Endothelial cell of umbilical vein (primary cell): ENCODE data around the gene SAP130. TPM values are rescaled to one million over a fixed set of nuclear protein-coding genes. Genes with fewer than 3 reads are reported as not detected.

Experiments
- BruUV-seq: library from RNA; stranded (reverse); fragments of 400-500 nt; replicated peaks from 2 replicates; lab custom pipeline; 2021; lab: Mats Ljungman, UMichigan
- CTCF ChIA-PET: fragments of 300-600, 350-600 bp; sonication (Branson Sonifier 250); formaldehyde crosslinking; loops from one replicate; lab custom pipeline; 2021; ENCODE audit warnings: antibody characterized with exemption, inconsistent platforms; lab: Charles Lee
- POLR2A ChIA-PET: fragments of 300-600, 350-600 bp; sonication (Branson Sonifier 250); formaldehyde crosslinking; loops from one replicate; lab custom pipeline; 2021; ENCODE audit warnings: antibody characterized with exemption, inconsistent platforms; lab: Charles Lee
- DNase-seq: peaks from one replicate; pipeline ENCODE4 v3.0.0-alpha.2; 2011; ENCODE audit warnings: low read depth, low spot score
- FAIRE-seq: peaks from 2 replicates; lab custom pipeline; 2011; peaks lifted over from hg19 to GRCh38; lab: Jason Lieb, UNC
- H2AFZ ChIP-seq: 2 replicates; pipeline ENCODE4 v1.6.0; 2012; ENCODE audit warnings: low read depth, low read length, control low read depth, inconsistent platforms
- H3K27ac ChIP-seq: 2 replicates; pipeline ENCODE4 v1.5.1; 2011; ENCODE audit warnings: low read depth, mild to moderate bottlenecking, control low read depth, low read length, moderate library complexity; ENCODE audit not compliant: insufficient read depth
- H3K27me3 ChIP-seq, 2 experiments: 2 replicates each; pipeline versions ENCODE4 v1.6.0 to v1.6.1; 2011; ENCODE audit warnings: low read length in 2 of 2, mixed read lengths in 1 of 2; ENCODE audit not compliant: control insufficient read depth in 2 of 2, insufficient read depth in 2 of 2
- H3K36me3 ChIP-seq, 2 experiments: 2 replicates in 1 of 2; 3 replicates in 1 of 2; pipeline ENCODE4 v1.5.1; 2011; ENCODE audit warnings: low read length in 2 of 2, mild to moderate bottlenecking in 1 of 2, moderate library complexity in 1 of 2; ENCODE audit not compliant: control insufficient read depth in 2 of 2, insufficient read depth in 2 of 2; ENCODE audit errors: extremely low read depth in 1 of 2
- H3K4me1 ChIP-seq: 3 replicates; pipeline ENCODE4 v1.5.1; 2011; ENCODE audit warnings: mild to moderate bottlenecking, low read length; ENCODE audit not compliant: control insufficient read depth, insufficient read depth; ENCODE audit errors: extremely low read depth
- H3K4me2 ChIP-seq: 2 replicates; pipeline ENCODE4 v1.6.1; 2011; ENCODE audit warnings: low read length, control low read depth, mixed read lengths; ENCODE audit not compliant: insufficient read depth
- H3K4me3 ChIP-seq, 3 experiments: fragments of 200-600 bp in 1 of 3; sonication (generic), shearing (Covaris generic) in 1 of 3; replicated peaks in 1 of 3; 2 replicates each; pipeline ENCODE4 v1.5.1; 2011 to 2016; ENCODE audit warnings: control low read depth in 3 of 3, low read length in 3 of 3, mild to moderate bottlenecking in 2 of 3, inconsistent platforms in 1 of 3, low read depth in 1 of 3, moderate library complexity in 1 of 3; ENCODE audit not compliant: insufficient read depth in 1 of 3
- H3K79me2 ChIP-seq: 2 replicates; pipeline ENCODE4 v1.6.0; 2012; ENCODE audit warnings: low read length, inconsistent platforms; ENCODE audit not compliant: control insufficient read depth, insufficient read depth
- H3K9ac ChIP-seq: replicated peaks from 2 replicates; pipeline ENCODE3; 2011; ENCODE audit warnings: low read length, control low read depth; ENCODE audit not compliant: insufficient read depth; ENCODE audit errors: extremely low read depth
- H3K9me1 ChIP-seq: replicated peaks from 3 replicates; pipeline ENCODE4 v1.6.0; 2011; ENCODE audit warnings: mild to moderate bottlenecking, low read length; ENCODE audit not compliant: control insufficient read depth, insufficient read depth; ENCODE audit errors: extremely low read depth
- H3K9me3 ChIP-seq: replicated peaks from 2 replicates; pipeline ENCODE4 v1.5.1; 2012; ENCODE audit warnings: low read length, inconsistent platforms; ENCODE audit not compliant: control insufficient read depth, insufficient read depth
- H4K20me1 ChIP-seq: replicated peaks from 2 replicates; pipeline ENCODE3; 2011; ENCODE audit warnings: mild to moderate bottlenecking, low read length; ENCODE audit not compliant: control insufficient read depth, insufficient read depth; ENCODE audit errors: extremely low read depth
- EZH2 ChIP-seq: IDR thresholded peaks from 2 replicates; pipeline ENCODE4 v1.6.1; 2012; ENCODE audit warnings: borderline replicate concordance, low read depth, mild to moderate bottlenecking, moderate library complexity, low read length, inconsistent platforms; ENCODE audit not compliant: severe bottlenecking
- FOS ChIP-seq: IDR thresholded peaks from 2 replicates; pipeline ENCODE4 v1.6.1; 2011; ENCODE audit warnings: mild to moderate bottlenecking, low read length, moderate library complexity, borderline replicate concordance; ENCODE audit not compliant: insufficient read depth
- GATA2 ChIP-seq: IDR thresholded peaks from 2 replicates; pipeline ENCODE4 v1.7.0; 2011; ENCODE audit warnings: low read depth, mild to moderate bottlenecking, moderate library complexity, mixed read lengths, low read length; ENCODE audit not compliant: insufficient read length, insufficient read depth
- JUN ChIP-seq: IDR thresholded peaks from 2 replicates; pipeline ENCODE4 v1.6.1; 2011; ENCODE audit warnings: borderline replicate concordance, low read depth; ENCODE audit not compliant: insufficient read length, insufficient read depth
- MYC ChIP-seq: IDR thresholded peaks from one replicate; pipeline ENCODE4 v1.6.1; 2011; ENCODE audit warnings: mild to moderate bottlenecking, low read depth, low read length
- POLR2A ChIP-seq: IDR thresholded peaks from 2 replicates; pipeline ENCODE4 v1.6.1; 2012; ENCODE audit warnings: low read depth, mild to moderate bottlenecking, control low read depth, low read length
- POLR2AphosphoS5 ChIP-seq: IDR thresholded peaks from 2 replicates; pipeline ENCODE4 v1.6.1; 2012; ENCODE audit warnings: low read depth, mild to moderate bottlenecking, control low read depth, low read length, moderate library complexity; ENCODE audit not compliant: insufficient read depth
- dilution Hi-C: fragments of 300-500 bp; cut with MboI; formaldehyde crosslinking; loops from one replicate; pipeline ENCODE4 v1.15.0; 2019; ENCODE audit warnings: low sequenced_read_pairs; ENCODE audit not compliant: extremely low pct_ligation_motif_present
- intact Hi-C: fragments of 100-400 bp; cut with micrococcal nuclease; formaldehyde crosslinking; loops from one replicate; pipeline ENCODE4 v1.10.0; 2022
- polyA plus RNA-seq, 4 experiments: library from polyadenylated mRNA; depleted of rRNA in 3 of 4; stranded (reverse) in 3 of 4; unstranded in 1 of 4; fragments of >200 nt; gene quantifications; 2 replicates each; pipeline versions ENCODE4 v1.2.1 to v1.2.3, GENCODE V29; 2011 to 2012; ENCODE audit warnings: missing spikeins in 1 of 4
- total RNA-seq: library from RNA; stranded (reverse); gene quantifications from 2 replicates; pipeline ENCODE4 v1.2.3, GENCODE V29; 2021
- TF ChIP-seq, protein P1 (sequence below): IDR thresholded peaks from 2 replicates; pipeline ENCODE4 v1.6.1; 2011; ENCODE audit not compliant: insufficient read depth, insufficient read length
- TF ChIP-seq, protein P2 (sequence below), 2 donors: IDR thresholded peaks; 1 replicate in 1 of 2; 2 replicates in 1 of 2; pipeline ENCODE4 v1.5.1; 2011; ENCODE audit warnings: low read length in 2 of 2, mild to moderate bottlenecking in 2 of 2, moderate library complexity in 2 of 2, control low read depth in 1 of 2, inconsistent platforms in 1 of 2, low read depth in 1 of 2; ENCODE audit not compliant: insufficient read depth in 1 of 2; ENCODE audit errors: extremely low read depth in 1 of 2

The SAP130 gene
- total and polyA plus RNA-seq, 2 donors (not counting 3 experiments of a cell fraction or from before 2014, with no cell fraction given): 26.8 to 34.3 TPM

DNA sequence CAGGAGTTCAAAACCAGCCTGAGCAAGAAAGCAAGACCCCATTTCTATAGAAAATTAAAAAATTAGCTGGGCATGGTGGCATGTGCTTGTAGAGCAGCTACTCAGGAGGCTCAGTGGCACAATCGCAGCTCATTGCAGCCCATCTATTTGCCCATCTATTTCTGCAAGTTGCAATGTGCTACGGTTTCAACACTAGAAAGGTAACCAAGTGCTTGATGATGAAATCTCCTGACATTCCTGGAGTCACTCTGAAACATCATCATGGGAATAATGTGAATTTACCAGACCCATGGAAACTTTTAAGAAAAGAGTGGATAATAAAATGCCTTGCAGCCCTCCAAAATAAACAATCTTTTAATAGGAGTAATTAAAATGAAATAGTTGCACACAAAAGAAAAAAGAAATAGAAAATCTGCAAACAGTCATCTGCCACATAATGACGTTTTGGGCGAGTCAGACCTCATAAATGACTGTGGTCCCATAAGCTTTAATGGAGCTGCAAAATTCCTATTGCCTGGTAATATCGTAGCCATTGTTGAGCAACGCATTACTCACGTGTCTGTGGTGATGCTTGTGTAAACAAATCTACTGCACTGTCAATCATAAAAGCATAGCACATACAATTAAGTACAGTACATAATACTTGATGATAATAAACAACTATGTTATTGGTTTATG is 95.5 kb downstream of the SAP130 start:
- ChIA-PET POLR2A (no interaction called here), CTCF (no interaction called here)
- TF ChIP-seq GATA2 (no peak), JUN (no peak), EZH2 (no peak), MYC (no peak), FOS (no peak)
- TF ChIP-seq, protein P1, sequence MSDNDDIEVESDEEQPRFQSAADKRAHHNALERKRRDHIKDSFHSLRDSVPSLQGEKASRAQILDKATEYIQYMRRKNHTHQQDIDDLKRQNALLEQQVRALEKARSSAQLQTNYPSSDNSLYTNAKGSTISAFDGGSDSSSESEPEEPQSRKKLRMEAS: no peak
- Histone ChIP-seq H3K27ac (no peak overlapping the region), H3K9ac (no peak overlapping the region), H3K27me3 (peaks cover 0 to 3% of the 10 kb centered on the region in 2 experiments), H4K20me1 (no peaks in the 10 kb centered on the region), H3K9me3 (no peaks in the 10 kb centered on the region), H2AFZ (no peak overlapping the region), H3K36me3 (no peaks in the 10 kb centered on the region), H3K4me1 (no peaks in the 10 kb centered on the region), H3K9me1 (no peaks in the 10 kb centered on the region), H3K4me3 (no peak overlapping the region), H3K4me2 (no peak overlapping the region), H3K79me2 (no peaks in the 10 kb centered on the region)
- FAIRE-seq (no peak), DNase-seq (peak; percentile 12)
- intact Hi-C loops: no loop called here
- no TSS peak for BruUV-seq
- dilution Hi-C loops: no loop called here

DNA sequence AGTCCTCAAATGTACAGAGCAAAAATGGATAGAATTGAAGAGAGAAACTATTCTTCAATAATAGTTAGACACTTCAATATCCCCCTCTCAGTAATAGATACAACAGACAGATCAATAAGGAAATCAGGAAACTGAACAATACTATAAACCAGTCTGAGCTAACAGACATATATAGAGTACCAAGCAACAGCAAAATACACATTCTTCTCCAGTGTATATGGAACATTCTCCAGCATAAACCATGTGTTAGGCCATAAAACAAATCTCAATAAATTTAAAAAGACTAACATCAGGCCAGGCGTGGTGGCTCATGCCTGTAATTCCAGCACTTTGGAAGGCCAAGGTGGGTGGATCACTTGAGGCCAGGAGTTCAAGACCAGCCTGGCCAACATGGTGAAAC is 98.4 kb downstream of the SAP130 start:
- Histone ChIP-seq H4K20me1 (no peaks in the 10 kb centered on the region), H3K4me1 (no peaks in the 10 kb centered on the region), H3K9me3 (no peaks in the 10 kb centered on the region), H3K79me2 (no peaks in the 10 kb centered on the region), H3K36me3 (no peaks in the 10 kb centered on the region), H3K4me2 (no peak overlapping the region), H3K27me3 (peaks cover 0 to 3% of the 10 kb centered on the region in 2 experiments), H2AFZ (no peak overlapping the region), H3K9me1 (no peaks in the 10 kb centered on the region), H3K4me3 (no peak overlapping the region), H3K9ac (no peak overlapping the region), H3K27ac (no peak overlapping the region)
- no peak for DNase-seq
- no TSS peak for BruUV-seq
- intact Hi-C loops (no loop called here), dilution Hi-C loops (no loop called here)
- ChIA-PET CTCF (interaction anchor here (1.2 kb wide), 1 partner anchor 9 kb away, joined by 5 read pairs; no protein-coding TSS in a partner anchor), POLR2A (no interaction called here)
- no peak for FAIRE-seq
- TF ChIP-seq GATA2 (no peak), JUN (no peak), MYC (no peak), POLR2A (no peak), EZH2 (no peak), FOS (no peak), POLR2AphosphoS5 (no peak)
- TF ChIP-seq, protein P1: no peak
- TF ChIP-seq, protein P2, sequence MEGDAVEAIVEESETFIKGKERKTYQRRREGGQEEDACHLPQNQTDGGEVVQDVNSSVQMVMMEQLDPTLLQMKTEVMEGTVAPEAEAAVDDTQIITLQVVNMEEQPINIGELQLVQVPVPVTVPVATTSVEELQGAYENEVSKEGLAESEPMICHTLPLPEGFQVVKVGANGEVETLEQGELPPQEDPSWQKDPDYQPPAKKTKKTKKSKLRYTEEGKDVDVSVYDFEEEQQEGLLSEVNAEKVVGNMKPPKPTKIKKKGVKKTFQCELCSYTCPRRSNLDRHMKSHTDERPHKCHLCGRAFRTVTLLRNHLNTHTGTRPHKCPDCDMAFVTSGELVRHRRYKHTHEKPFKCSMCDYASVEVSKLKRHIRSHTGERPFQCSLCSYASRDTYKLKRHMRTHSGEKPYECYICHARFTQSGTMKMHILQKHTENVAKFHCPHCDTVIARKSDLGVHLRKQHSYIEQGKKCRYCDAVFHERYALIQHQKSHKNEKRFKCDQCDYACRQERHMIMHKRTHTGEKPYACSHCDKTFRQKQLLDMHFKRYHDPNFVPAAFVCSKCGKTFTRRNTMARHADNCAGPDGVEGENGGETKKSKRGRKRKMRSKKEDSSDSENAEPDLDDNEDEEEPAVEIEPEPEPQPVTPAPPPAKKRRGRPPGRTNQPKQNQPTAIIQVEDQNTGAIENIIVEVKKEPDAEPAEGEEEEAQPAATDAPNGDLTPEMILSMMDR (IDR thresholded peaks at IDR 0.05; ENCODE audit: extremely low read depth in 1 of 2, insufficient read depth in 1 of 2, low read depth in 1 of 2, low read length in 2 of 2): no peak
